GM21717 (cell line): Measurements from ENCODE around the gene ELMO1.

Source experiments
- ATAC-seq: cut with Tn5 transposase; IDR thresholded peaks from one replicate; pipeline ENCODE4 v1.9.1; 2021; ENCODE audit warnings: mild to moderate bottlenecking, moderate library complexity; ENCODE audit not compliant: unreplicated experiment

The ELMO1 gene

DNA sequence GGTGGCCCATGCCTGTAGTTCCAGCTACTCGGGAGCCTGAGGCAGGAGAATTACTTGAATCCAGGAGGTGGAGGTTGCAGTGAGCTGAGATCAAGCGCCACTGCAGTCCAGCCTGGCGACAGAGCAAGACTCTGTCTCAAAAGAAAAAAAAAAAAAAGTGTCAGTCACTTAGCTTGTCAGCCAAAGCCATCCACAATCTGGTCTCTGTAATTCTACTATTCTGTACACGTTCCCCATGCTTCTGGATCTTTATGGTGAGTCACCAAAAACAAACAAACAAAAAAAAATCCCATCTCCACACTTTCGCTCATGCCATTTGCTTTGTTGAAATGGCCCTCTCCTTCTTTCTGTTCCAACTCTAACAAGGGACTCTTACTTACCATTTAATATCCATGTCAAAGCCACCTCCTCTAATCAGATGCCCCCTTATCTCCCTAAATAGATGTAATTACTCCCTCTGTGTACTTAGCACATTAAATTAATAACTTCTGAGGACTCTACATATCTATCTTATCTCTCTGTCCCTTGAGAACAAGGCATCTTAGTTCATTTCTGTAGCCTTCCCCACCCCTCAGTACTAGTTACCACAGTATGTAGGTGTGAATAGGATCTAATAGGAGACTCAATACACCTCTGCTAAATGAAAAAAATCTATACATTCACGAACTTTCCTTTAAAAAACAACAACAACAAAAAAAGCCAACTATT, 128.4 kb downstream of the ELMO1 start:
- no peak for ATAC-seq

DNA sequence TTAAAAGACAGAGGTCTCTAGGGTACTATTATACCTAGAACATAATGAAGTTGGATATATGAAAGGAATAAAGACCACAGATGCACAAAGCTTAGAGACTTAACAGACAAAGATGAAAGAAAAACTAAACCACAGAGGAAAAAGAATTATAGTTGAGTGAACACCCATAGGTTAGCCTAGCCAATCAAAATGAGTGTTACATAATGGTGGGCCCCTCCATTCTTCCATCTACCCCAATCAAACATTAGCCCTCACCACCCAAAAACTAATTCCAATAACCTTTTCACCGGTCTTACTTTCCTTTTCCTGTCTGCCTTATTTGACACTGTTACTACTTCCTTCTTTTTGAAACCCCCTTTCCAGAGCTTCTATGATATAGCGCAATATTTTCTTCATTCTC, 130.1 kb downstream of the ELMO1 start:
- no peak for ATAC-seq

DNA sequence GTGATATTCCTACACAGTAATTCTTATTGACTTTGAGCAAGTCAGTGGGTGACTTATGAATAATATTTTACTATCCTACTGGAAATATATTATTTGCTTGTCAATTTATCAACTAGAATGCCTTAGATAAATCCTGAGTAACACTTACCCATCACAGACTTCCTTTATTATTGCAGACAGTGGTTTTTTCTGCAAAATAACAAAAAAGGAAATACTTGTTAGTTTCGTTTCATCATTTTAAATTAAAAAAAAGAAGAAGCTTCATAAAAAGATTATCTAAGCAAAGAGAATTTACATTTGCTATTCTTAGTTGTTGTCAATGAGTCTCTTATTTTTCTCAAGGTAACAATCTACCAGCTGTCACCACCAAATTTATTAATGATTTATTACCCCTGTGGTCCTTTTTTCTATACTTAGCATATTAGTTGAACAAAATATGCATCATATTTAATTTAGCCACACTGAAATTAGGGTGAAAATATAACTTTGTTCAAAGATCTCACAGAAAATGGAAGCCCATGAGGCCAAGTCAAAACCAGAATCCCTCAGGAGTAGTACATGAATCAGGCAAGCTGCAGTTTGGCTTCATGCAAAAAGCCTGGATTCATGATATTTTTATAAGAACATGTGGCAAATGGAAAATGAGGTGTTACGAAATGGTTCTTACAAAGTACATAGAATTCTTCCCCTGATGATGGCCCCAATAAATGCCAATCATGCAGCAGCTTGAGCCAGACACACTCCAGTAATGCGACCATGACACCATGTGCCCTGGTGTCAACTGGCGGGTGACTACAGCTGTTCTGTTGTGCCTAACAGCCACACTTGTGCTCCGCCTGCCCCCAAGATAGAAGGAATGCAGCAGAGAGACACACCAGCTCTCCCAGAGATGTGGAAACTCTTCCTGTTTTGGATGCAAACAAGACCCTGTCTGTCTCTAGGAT, 132.6 kb downstream of the ELMO1 start:
- ATAC-seq = no peak

DNA sequence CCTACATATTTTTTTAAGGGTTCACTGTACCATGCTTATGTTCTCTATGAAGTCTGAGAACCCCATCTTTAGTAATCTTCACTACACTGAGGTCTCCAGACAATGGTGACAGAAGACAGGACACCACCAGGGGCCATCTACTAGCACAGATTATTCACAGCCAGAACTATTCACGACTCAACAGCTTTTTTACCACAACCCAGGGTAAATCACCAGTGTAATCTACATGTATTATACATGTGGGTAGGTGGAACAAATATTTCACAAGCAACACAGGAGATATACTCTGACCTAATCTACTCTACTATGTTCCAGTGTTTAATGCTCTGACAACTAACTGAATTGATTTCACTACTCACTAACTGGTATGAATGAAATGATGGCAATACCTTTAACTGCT, 136.1 kb downstream of the ELMO1 start:
- ATAC-seq = no peak

DNA sequence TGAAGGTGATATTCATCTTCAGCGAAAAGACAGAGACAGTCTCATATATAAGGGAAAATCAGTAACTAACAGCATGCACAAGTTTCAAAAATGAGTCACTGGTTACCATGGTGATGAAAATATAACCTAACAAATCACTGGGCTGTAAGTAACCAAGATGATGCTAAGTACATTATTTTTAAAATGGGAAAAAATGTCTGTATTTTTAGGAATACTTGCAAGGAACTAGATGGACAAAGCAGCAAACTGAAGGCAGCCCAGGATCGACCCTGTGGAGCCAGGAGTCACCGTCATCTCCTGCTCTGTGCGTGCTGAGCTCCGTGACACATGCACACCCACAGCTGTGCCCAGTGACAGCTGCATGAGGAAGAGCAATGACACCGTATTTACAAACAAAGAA, 137.3 kb downstream of the ELMO1 start:
- no peak for ATAC-seq

DNA sequence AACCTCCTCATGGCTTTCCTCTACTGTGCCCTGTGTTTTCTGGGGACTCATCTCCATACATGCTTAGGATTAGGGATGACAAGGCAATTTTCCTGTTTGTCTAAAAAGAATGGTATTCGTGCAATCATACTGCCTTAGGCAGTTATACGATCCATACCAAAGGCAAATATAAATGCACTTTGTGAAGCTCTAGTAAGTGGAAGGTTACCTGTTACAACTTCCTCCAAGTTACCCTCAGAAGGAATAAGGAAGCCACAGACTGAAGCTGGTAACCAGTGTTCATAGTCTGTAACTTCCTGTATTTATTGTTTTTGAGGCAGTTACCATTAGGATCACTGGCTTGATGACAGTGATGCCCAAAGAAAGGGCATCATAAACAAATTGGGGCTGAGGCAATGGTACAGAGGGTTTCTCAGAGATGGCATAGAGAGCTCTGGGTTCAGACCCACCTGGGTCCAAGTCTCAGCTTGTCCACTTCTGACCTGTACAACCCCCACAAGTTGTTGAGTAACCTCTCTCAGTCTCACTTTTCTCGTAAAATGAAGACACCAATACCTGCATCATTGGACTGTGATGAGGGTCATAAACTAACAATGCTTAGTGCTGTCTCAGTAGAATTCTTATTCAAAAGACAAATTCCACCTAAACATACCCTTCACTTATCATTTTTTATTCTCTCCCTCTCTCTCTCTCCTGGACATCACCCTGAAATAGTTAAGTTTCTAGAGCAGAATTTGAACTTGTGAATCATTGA, 138.2 kb downstream of the ELMO1 start:
- ATAC-seq = no peak

DNA sequence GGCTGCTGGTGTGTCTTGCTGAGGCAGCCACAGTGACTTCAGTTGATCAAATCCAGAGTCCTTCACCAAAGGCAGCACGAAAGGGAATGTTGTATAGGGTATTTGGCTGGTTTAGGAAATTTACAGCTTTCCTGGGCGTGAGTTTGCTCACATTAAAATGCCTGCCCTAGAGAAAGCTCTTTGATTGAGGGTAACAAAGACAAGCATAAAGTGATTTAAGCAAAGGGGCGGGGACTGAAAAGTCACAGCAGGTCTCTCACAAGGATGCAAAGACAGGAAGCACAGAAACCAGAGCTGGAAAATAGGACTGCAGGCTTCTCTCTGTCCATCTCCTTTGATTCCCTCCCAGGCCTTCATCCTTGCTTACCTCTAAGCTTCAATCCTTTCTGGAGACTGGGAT, 139.2 kb downstream of the ELMO1 start:
- no peak for ATAC-seq

DNA sequence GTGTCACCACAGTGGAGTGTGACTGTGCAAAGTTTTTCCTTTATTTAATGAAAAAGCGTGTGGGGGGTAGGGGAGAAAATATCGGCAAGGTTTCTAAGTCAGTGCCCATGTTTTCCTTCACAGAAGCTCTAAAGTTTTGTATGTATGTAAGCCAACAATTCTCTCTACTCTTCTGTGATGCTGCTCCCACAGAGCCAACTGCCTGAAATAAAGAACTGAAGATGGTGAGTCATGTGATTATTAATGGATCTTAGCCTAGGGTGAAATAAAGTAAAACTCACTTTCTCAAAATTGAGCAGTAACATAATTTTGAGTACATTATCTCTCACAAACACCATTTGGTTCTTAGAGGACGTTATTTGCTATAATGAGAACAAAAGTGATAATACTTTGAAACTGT, 143.7 kb downstream of the ELMO1 start:
- no peak for ATAC-seq

DNA sequence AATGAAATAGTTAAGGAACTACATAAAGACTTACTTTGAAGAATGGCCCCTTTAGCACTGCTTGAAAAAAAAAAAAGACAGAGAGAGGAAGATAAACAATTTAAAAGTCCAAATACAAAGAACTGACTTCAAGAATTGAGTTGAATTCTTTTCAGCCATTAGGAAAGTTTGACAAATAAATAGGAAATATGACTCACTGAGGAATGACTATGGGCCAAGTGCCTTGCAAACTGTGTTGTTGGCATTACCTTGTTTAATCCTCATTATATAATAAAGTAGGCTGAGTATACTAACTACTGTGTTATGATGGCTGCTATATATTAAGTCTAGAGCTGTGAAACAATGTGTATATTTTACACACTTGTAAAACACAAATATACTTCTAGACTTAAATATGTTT, 151.1 kb downstream of the ELMO1 start:
- ATAC-seq = no peak

DNA sequence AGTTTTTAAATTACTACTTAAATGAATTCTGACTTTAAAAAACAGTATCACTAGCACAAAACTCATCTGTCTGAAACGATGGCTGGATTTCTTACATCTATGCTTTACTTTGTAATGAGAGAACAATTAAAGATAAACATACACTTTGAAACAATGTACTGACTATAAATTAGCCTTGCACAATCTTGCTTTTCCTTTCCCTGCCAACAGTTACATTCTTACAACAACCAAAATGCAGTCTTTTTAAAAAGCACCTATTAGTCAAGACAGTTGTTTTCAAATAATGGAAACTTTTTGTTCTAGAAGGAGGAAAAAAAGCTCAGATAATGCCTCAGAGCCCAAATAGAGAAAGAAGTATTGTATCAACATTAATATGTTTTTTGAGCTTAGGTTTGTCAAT, 153.3 kb downstream of the ELMO1 start:
- no peak for ATAC-seq

DNA sequence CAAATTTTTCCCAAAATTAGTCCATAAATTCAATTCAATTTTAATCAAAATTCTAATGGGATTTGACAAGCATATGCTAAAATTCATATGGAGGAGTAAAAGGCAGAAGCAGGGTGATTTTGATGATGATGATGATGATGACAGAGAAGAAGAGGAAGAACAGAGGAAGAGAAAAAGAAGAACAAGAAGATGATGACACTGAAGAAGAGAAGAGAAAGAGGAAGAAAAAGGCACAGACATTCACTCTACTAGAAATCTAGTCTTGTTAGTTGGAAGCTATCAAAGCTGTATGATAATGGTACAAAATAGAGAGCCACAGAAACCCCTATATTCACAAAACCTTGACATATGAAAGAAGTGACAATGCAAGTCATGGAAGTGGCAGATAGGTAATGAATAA, 157.9 kb downstream of the ELMO1 start:
- no peak for ATAC-seq

DNA sequence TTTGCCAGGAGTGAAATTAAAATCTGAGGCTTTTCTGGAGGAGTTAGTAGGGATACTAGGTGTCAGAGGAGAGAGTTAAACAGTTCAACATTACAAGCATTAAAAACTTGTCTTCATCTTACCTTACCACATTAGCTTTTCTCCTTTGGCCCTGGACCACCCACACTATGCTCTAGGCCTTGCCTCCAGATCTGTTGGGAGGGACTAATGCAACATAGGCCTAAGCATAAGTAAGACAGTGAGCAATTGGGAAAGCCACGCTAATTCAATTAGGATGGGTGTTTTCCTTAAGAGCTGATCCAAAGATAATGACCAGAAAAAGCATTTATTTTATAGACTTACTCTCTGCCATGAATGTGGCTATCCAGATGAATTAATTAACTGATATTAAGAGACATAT, 158.9 kb downstream of the ELMO1 start:
- no peak for ATAC-seq

DNA sequence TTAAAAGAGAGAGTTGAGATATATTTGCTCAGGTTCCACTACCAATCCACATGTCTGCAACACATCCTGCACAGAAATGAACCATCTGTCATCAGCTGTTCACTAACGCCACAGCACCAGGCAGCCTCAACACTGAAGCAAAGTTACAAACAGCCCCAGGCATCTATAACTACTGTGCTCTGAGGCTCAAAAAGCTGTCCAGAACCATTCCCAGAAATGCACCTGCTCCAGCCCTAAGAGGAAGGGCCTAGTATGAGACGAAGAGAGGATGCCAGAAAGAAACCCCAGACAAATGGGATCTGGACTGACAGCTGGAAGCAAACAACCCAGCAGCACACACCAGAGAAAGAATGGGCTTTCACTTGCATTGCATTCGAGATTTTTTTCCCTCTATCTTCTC, 159.3 kb downstream of the ELMO1 start:
- no peak for ATAC-seq

DNA sequence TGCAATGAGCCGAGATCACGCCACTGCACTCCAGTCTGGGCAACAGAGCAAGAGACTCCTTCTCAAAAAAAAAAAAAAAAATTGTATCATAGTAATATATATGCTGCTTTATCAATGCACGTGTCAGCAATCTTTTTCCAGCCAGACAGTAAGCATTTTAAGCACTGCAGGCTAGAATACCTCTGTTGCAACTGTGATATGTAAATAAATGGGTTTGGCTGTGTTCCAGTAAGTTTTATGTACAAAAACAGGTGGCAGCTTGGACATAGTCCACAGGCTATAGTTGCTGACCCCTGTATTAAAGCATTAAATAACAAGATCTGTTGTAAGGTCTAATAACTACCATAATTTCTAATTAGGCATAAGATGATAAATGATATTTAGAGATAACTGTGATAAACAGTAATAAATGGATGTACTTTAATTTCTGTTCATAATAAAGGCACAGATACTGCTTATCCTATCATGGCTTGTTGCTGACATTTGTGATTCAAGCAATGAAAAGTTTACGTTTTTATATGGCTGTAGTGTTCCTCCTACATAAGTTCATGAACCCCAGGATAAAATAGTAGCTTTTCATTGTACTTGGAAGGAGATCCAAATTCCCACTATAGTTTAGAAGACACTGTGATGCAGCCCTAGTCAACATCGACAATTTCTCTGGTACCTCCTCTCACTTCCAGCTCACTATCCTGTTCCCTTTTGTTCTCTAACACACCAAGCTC, 161.4 kb downstream of the ELMO1 start:
- no peak for ATAC-seq

DNA sequence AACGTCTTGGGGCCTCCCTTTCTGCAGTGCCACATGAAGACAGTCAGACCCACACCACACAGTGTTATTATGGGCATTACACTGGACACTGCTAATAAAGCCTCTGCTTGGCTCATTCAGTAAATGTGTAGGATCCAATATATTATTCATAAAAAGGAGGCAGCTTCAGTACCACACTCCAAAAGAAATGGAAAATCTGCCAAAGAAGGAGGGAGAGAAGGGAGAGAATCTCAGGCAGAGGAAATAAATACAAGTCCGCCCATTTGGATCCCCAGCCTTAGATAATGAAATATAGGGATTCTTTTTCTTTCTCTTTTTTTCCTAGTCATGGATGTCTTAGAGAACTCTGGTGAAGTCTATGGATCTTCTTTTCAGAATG, 162.2 kb downstream of the ELMO1 start:
- ATAC-seq = no peak

DNA sequence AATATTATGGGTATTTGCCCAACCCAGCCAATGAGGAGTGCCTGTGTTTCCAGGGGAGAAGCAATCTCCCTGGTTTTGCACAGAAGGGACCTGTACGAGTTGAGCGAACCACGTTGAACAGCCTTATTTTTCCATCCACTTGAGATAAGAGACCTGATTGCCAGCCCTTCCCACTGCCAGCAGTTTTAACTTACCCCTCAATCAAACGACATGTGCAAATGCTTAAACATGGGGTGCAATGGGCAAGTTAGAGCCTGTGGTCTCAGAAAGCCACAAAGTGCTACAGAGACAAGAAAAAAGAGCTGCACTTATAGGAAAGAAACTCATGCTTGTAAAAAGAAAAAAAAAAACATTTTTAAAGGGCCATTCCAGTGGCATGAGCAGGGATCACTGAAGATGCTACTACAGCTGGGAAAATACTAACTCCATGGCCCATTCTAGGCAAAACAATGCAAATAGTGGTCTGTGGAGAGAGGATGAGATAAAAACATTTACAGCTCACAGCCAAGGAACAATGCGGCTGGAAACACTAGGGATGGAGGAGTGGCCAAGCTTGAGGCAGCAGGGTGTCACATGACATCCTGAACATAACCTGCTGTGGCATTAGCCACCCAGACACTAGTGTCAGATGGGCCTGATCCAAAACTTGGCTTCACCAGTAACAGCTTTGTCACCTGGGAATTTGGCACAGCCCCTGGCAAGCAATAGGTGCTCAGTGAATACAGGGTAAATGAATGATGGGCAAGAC, 162.8 kb downstream of the ELMO1 start:
- no peak for ATAC-seq

DNA sequence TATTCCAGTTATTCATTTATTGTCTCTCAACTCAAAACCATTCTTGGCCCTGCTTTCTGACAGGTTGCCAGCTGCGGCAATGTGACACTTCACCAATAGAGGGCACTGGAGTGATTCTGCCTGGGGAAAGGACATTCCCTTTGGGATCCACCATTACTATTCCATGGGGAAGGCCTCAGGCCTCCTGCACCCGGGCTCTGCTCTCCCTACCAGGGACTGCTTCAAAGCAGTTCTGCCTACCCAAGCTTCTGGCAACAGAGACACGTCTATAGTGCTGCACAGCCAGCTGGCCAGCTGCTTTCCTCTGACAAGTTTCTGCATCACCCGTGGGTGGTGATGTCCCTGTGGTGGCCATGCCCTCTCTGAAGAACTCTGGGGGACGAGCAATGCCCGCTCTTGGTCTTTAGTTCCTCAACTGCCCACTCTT, 163.8 kb downstream of the ELMO1 start:
- no peak for ATAC-seq

DNA sequence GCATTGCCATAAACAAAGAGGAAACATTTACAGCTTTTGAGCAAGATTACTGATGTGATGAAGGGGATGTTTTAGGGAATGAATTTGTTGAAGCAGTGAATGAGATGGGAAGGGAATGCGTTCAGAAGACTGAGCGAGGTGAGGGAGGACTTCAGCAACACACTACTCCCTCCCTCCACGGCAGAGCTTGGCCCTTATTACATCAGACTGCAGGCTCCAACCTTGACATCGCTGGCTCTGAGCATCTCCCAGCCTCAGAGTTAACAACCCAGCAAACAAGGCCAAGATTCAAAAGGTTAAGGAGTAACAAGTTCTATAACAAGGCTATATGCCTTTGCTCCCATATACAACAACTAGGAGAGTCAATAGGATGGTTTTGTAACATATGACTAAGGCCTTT, 164.4 kb downstream of the ELMO1 start:
- ATAC-seq = no peak

DNA sequence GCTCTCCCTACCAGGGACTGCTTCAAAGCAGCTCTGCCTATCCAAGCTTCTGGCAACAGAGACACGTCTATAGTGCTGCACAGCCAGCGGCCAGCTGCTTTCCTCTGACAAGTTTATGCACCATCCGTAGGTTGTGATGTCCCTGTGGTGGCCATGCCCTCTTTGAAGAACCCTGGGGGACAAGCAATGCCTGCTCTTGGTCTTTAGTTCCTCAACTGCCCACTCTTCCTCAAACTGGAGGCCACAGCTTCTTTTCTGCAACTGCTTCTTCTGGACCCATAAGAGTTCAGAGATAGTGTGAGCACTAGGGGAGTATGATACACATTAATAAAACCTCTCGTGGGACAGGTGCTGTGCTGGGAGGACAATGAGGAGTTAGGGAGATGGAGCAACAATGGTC, 164.9 kb downstream of the ELMO1 start:
- no peak for ATAC-seq

DNA sequence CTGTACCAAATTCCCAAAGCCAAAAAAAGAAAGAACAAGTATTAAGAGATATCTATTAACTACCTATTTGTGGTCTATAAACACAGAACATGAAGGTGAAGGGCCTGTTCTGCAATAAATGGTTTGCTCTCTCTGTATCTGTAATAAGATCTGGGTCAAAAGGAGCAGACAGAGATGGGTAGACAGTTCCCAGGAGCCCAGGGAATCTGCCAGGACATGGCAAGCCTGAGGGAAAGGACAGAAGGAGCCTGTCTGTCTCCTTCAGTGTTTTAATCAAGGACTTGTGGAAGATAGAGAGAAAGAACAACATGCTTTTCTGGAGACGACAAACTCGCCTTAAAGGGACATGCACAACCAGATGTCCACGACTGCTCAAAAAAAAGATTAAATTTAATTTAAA, 165.7 kb downstream of the ELMO1 start:
- no peak for ATAC-seq
